NCI-H345 treated with DMSO at 0.1 percent for 48 hours (cell line): ENCODE data around the gene FKBP5.
"Not testable (repeated sequence)": the region's sequence is repeated elsewhere in the genome, so short reads cannot be mapped to it uniquely, and the experiment has no call there.

Experiments used
- DNase-seq: peaks from one replicate; lab custom pipeline; 2025; ENCODE audit not compliant: unreplicated experiment; lab: John Stamatoyannopoulos, UW

The FKBP5 gene

GRCh38 chr6:35691027-35691824, 2.5 kb upstream of the FKBP5 start:
- DNase-seq: no peak

- no peak for DNase-seq
These were observed 1.8 kb upstream of the FKBP5 start for GRCh38 chr6:35690484-35690883.

GRCh38 chr6:35690006-35690405, 1.3 kb upstream of the FKBP5 start:
- DNase-seq: not testable (repeated sequence)

- DNase-seq: peak; percentile 25
These were observed 784 bp downstream of the FKBP5 start for GRCh38 chr6:35687658-35688604.

GRCh38 chr6:35686873-35687555, 1.7 kb downstream of the FKBP5 start:
- DNase-seq: no peak

GRCh38 chr6:35686436-35686835, 2.3 kb downstream of the FKBP5 start:
- DNase-seq: no peak

GRCh38 chr6:35683267-35683666, 5.4 kb downstream of the FKBP5 start:
- DNase-seq: no peak

GRCh38 chr6:35681298-35681697, 7.4 kb downstream of the FKBP5 start:
- no peak for DNase-seq

GRCh38 chr6:35679399-35679798, 9.3 kb downstream of the FKBP5 start:
- no peak for DNase-seq

- DNase-seq: no peak
These were observed 9.9 kb downstream of the FKBP5 start for GRCh38 chr6:35678814-35679213.

- DNase-seq: no peak
These were observed 10.6 kb downstream of the FKBP5 start for GRCh38 chr6:35678021-35678654.

GRCh38 chr6:35677456-35677855, 11.3 kb downstream of the FKBP5 start:
- DNase-seq: no peak

- DNase-seq: no peak
These were observed 12.8 kb downstream of the FKBP5 start for GRCh38 chr6:35675871-35676459.

GRCh38 chr6:35674594-35674993, 14.1 kb downstream of the FKBP5 start:
- DNase-seq: no peak

- DNase-seq: no peak
These were observed 15.0 kb downstream of the FKBP5 start for GRCh38 chr6:35673755-35674154.

GRCh38 chr6:35673284-35673666, 15.4 kb downstream of the FKBP5 start:
- DNase-seq: not testable (repeated sequence)

- DNase-seq: not testable (repeated sequence)
These were observed 18.3 kb downstream of the FKBP5 start for GRCh38 chr6:35670453-35670852.

GRCh38 chr6:35669451-35670045, 19.2 kb downstream of the FKBP5 start:
- DNase-seq: no peak

- no peak for DNase-seq
These were observed 19.8 kb downstream of the FKBP5 start for GRCh38 chr6:35668744-35669450.

- no peak for DNase-seq
These were observed 20.6 kb downstream of the FKBP5 start for GRCh38 chr6:35668096-35668495.
